Measurements from ENCODE around the gene KCNN3.

KCNN3 gene

GRCh38 chr1:154769193-154769895, 100.7 kb downstream of the KCNN3 start:
- peak; percentile 34 for DNase-seq (ENCODE audit: low read depth)
- TF ChIP-seq, protein P1, sequence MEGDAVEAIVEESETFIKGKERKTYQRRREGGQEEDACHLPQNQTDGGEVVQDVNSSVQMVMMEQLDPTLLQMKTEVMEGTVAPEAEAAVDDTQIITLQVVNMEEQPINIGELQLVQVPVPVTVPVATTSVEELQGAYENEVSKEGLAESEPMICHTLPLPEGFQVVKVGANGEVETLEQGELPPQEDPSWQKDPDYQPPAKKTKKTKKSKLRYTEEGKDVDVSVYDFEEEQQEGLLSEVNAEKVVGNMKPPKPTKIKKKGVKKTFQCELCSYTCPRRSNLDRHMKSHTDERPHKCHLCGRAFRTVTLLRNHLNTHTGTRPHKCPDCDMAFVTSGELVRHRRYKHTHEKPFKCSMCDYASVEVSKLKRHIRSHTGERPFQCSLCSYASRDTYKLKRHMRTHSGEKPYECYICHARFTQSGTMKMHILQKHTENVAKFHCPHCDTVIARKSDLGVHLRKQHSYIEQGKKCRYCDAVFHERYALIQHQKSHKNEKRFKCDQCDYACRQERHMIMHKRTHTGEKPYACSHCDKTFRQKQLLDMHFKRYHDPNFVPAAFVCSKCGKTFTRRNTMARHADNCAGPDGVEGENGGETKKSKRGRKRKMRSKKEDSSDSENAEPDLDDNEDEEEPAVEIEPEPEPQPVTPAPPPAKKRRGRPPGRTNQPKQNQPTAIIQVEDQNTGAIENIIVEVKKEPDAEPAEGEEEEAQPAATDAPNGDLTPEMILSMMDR (IDR thresholded peaks at IDR 0.05; ENCODE audit: insufficient read depth, low read depth, low read length, missing control alignments), result no peak
- H3K4me3 ChIP-seq (ENCODE audit: low read depth, low read length), result no peak overlapping the region

GRCh38 chr1:154768456-154769125, 101.5 kb downstream of the KCNN3 start:
- DNase-seq (ENCODE audit: low read depth), result no peak
- TF ChIP-seq, protein P1 (IDR thresholded peaks at IDR 0.05; ENCODE audit: insufficient read depth, low read depth, low read length, missing control alignments), result no peak
- H3K4me3 ChIP-seq (ENCODE audit: low read depth, low read length), result no peak overlapping the region

- H3K4me3 ChIP-seq (ENCODE audit: low read depth, low read length), result no peak overlapping the region
- TF ChIP-seq, protein P1 (IDR thresholded peaks at IDR 0.05; ENCODE audit: insufficient read depth, low read depth, low read length, missing control alignments), result no peak
- DNase-seq (ENCODE audit: low read depth), result no peak
These were observed 102.5 kb downstream of the KCNN3 start for GRCh38 chr1:154767315-154768240.

- no peak overlapping the region for H3K4me3 ChIP-seq (ENCODE audit: low read depth, low read length)
- TF ChIP-seq, protein P1 (IDR thresholded peaks at IDR 0.05; ENCODE audit: insufficient read depth, low read depth, low read length, missing control alignments), result peak; percentile 11
- DNase-seq (ENCODE audit: low read depth), result no peak
These were observed 104.1 kb downstream of the KCNN3 start for GRCh38 chr1:154765970-154766369.

GRCh38 chr1:154764773-154765172, 105.3 kb downstream of the KCNN3 start:
- no peak for DNase-seq (ENCODE audit: low read depth)
- no peak overlapping the region for H3K4me3 ChIP-seq (ENCODE audit: low read depth, low read length)
- TF ChIP-seq, protein P1 (IDR thresholded peaks at IDR 0.05; ENCODE audit: insufficient read depth, low read depth, low read length, missing control alignments), result no peak

DNA sequence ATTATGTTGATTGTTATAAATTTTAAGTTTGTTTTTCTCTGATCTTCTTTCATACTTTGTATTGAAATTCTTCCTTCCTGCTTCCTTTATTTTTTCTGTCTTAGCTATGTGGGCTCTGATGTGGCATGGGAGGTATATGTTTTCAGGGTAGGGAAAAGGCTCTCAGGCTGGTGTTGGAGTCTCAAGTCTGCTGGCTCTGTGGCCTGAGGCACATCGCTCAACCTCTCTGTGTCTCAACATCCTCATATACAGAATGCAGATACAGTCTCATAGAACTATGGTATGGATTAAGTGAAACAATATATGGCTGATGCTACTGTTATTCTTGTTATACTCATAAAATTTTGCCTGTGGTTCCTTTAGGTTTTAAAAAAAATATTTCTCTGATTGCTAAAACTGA, 105.9 kb downstream of the KCNN3 start:
- TF ChIP-seq, protein P1 (IDR thresholded peaks at IDR 0.05; ENCODE audit: insufficient read depth, low read depth, low read length, missing control alignments), result no peak
- DNase-seq (ENCODE audit: low read depth), result no peak
- no peak overlapping the region for H3K4me3 ChIP-seq (ENCODE audit: low read depth, low read length)
